Testis (tissue), 2 donors: ENCODE data around the gene DSP.

ENCODE experiments used
- CTCF ChIP-seq, 3 experiments: fragments of 450-650 bp in 2 of 3; fragments of 200-600 bp in 1 of 3; sonication (generic) in 1 of 3; IDR thresholded peaks; one replicate each; pipeline ENCODE4 v1.5.1; 2016 to 2019; ENCODE audit warnings: antibody characterized with exemption in 3 of 3, mild to moderate bottlenecking in 2 of 3, moderate library complexity in 1 of 3
- POLR2A ChIP-seq: fragments of 450-650 bp; IDR thresholded peaks from one replicate; pipeline ENCODE4 v1.6.1; 2017; ENCODE audit warnings: antibody characterized with exemption, mild to moderate bottlenecking, moderate library complexity

GRCh38 chr6:7591770-7592169 is 50.3 kb downstream of the DSP start:
- no peak for TF ChIP-seq CTCF (IDR thresholded peaks at IDR 0.05)
- no peak for TF ChIP-seq POLR2A
